AG04450 (cell line): ENCODE results near the gene PBXIP1. TPM values are rescaled to one million over a fixed set of nuclear protein-coding genes. Genes with fewer than 3 reads are reported as not detected.
"Not testable (repeated sequence)": the region's sequence is repeated elsewhere in the genome, so short reads cannot be mapped to it uniquely, and the experiment has no call there.

Experiments
- CTCF ChIA-PET: fragments of 300-600, 350-600 bp; formaldehyde crosslinking; extraction: SDS; loops from one replicate; lab custom pipeline; 2022; ENCODE audit warnings: antibody characterized with exemption, inconsistent platforms; lab: Charles Lee
- POLR2A ChIA-PET: fragments of 350-600 bp; formaldehyde crosslinking; extraction: SDS; loops from one replicate; lab custom pipeline; 2021; ENCODE audit warnings: antibody characterized with exemption, inconsistent platforms; lab: Yijun Ruan, JAX
- DNase-seq: peaks from one replicate; pipeline ENCODE4 v3.0.0-alpha.2; 2011; ENCODE audit warnings: low read depth, low spot score
- H3K27ac ChIP-seq: one replicate; pipeline ENCODE4 v1.5.1; 2012; ENCODE audit warnings: low read depth, low read length, control low read depth
- H3K27me3 ChIP-seq: one replicate; pipeline ENCODE4 v1.6.0; 2012; ENCODE audit warnings: low read length; ENCODE audit not compliant: control insufficient read depth, insufficient read depth
- H3K4me3 ChIP-seq: 2 replicates; pipeline ENCODE4 v1.5.1; 2011; ENCODE audit warnings: mild to moderate bottlenecking, low read depth, low read length, control low read depth
- H3K9me3 ChIP-seq: 2 replicates; pipeline ENCODE4 v1.5.1; 2012; ENCODE audit warnings: low read length; ENCODE audit not compliant: control insufficient read depth, insufficient read depth
- CTCF ChIP-seq: IDR thresholded peaks from 2 replicates; pipeline ENCODE4 v1.5.1; 2011; ENCODE audit warnings: low read depth, low read length, control low read depth, inconsistent platforms
- polyA plus RNA-seq: library from polyadenylated mRNA; depleted of rRNA; stranded (reverse); fragments of >200 nt; gene quantifications from 2 replicates; pipeline ENCODE4 v1.2.3, GENCODE V29; 2011

The PBXIP1 gene
- polyA plus RNA-seq, 1 experiment: 72.2 TPM

- Histone ChIP-seq H3K9me3 (no peaks in the 10 kb centered on the region), H3K27ac (no peak within 1 kb of the TSS), H3K27me3 (no peaks in the 10 kb centered on the region), H3K4me3 (peak within 1 kb of the TSS; percentile 86)
- peak; percentile 99 for DNase-seq
- ChIA-PET CTCF (interaction anchor here (0.7 to 3.3 kb wide), 7 partner anchors 9 to 657 kb away, joined by 3 to 27 read pairs (median 4); no protein-coding TSS in a partner anchor), POLR2A (interaction anchor here (0.7 to 1.6 kb wide), 3 partner anchors 9 to 12 kb away, joined by 5 to 10 read pairs (median 10); partner anchors contain the start of gene SHC1)
- TF ChIP-seq CTCF: no peak
Observed at GRCh38 chr1:154982897-154983648, 27.2 kb upstream of the PBXIP1 start, which contains the start of gene FLAD1. TSS of gene FLAD1 (plus strand) at chr1:154983344. CDS start at chr1:154983695, 351 bp downstream.

GRCh38 chr1:154982341-154982740, 26.4 kb upstream of the PBXIP1 start:
- H3K27ac ChIP-seq: no peak overlapping the region

GRCh38 chr1:154978360-154978759, 22.5 kb upstream of the PBXIP1 start:
- POLR2A ChIA-PET: no interaction called here
- no peak for TF ChIP-seq CTCF
- no peaks in the 10 kb centered on the region for H3K9me3 ChIP-seq
- no peaks in the 10 kb centered on the region for H3K27me3 ChIP-seq
- H3K4me3 ChIP-seq: no peak overlapping the region
- H3K27ac ChIP-seq: no peak overlapping the region
- CTCF ChIA-PET: interaction anchor here (0.9 kb wide), 1 partner anchor 39 kb away, joined by 3 read pairs; no protein-coding TSS in a partner anchor
- DNase-seq: no peak

More at GRCh38 chr1:154982341-154982740, 26.4 kb upstream of the PBXIP1 start:
- ChIA-PET POLR2A (interaction anchor here (0.6 kb wide), 1 partner anchor 13 kb away, joined by 3 read pairs; no protein-coding TSS in a partner anchor), CTCF (interaction anchor here (1.1 to 3.3 kb wide), 4 partner anchors 13 to 656 kb away, joined by 3 to 27 read pairs (median 7); no protein-coding TSS in a partner anchor)
- Histone ChIP-seq H3K27me3 (no peaks in the 10 kb centered on the region), H3K9me3 (no peaks in the 10 kb centered on the region), H3K4me3 (peak overlapping the region; percentile 50)
- no peak for TF ChIP-seq CTCF
- no peak for DNase-seq

- DNase-seq, POLR2A ChIA-PET, H3K27ac ChIP-seq, H3K4me3 ChIP-seq, H3K27me3 ChIP-seq, H3K9me3 ChIP-seq: not testable (repeated sequence)
- CTCF ChIA-PET: interaction anchor here (0.9 kb wide), 1 partner anchor 40 kb away, joined by 3 read pairs; no protein-coding TSS in a partner anchor
Observed at GRCh38 chr1:154977762-154978161, 21.9 kb upstream of the PBXIP1 start.

GRCh38 chr1:154975409-154976059, 19.6 kb upstream of the PBXIP1 start:
- ChIA-PET POLR2A (interaction anchor here (0.6 to 1.1 kb wide), 2 partner anchors 14 to 348 kb away, joined by 3 read pairs; no protein-coding TSS in a partner anchor), CTCF (interaction anchor here (0.7 to 1.6 kb wide), 2 partner anchors 21 to 24 kb away, joined by 3 to 4 read pairs; no protein-coding TSS in a partner anchor)

More at GRCh38 chr1:154975409-154976059, 19.6 kb upstream of the PBXIP1 start:
- no peaks in the 10 kb centered on the region for H3K27me3 ChIP-seq
- peak overlapping the region; percentile 75 for H3K4me3 ChIP-seq
- H3K9me3 ChIP-seq: no peaks in the 10 kb centered on the region
- no peak for TF ChIP-seq CTCF
- H3K27ac ChIP-seq: peak overlapping the region; percentile 100
- no peak for DNase-seq
